Mesendoderm (in vitro differentiated cells): ENCODE data around the gene LMBRD1.

ENCODE experiments used
- DNase-seq: peaks from one replicate; pipeline ENCODE4 v3.0.0; 2013
- H2AK5ac ChIP-seq: 2 replicates; pipeline ENCODE4 v1.6.1; 2013; ENCODE audit warnings: low read length, inconsistent platforms
- H2BK120ac ChIP-seq: 2 replicates; pipeline ENCODE4 v1.6.1; 2013; ENCODE audit warnings: low read depth, mild to moderate bottlenecking, low read length, moderate library complexity, mixed read lengths
- H2BK15ac ChIP-seq: replicated peaks from 2 replicates; pipeline ENCODE4 v1.6.1; 2013; ENCODE audit warnings: low read depth, mild to moderate bottlenecking, moderate library complexity
- H2BK5ac ChIP-seq: 2 replicates; pipeline ENCODE4 v1.6.1; 2013; ENCODE audit warnings: low read length, inconsistent platforms
- H3K18ac ChIP-seq: 2 replicates; pipeline ENCODE4 v1.6.1; 2013; ENCODE audit warnings: mild to moderate bottlenecking, low read length, mixed read lengths
- H3K23ac ChIP-seq: one replicate; pipeline ENCODE4 v1.6.1; 2013; ENCODE audit warnings: low read length
- H3K27ac ChIP-seq: 2 replicates; pipeline ENCODE4 v1.5.1; 2013; ENCODE audit warnings: low read depth, mild to moderate bottlenecking, inconsistent platforms, low read length, moderate library complexity
- H3K27me3 ChIP-seq: 2 replicates; pipeline ENCODE4 v1.6.1; 2013; ENCODE audit warnings: low read length, control low read depth, mild to moderate bottlenecking, inconsistent platforms; ENCODE audit not compliant: insufficient read depth, poor library complexity
- H3K36me3 ChIP-seq: 2 replicates; pipeline ENCODE4 v1.6.1; 2013; ENCODE audit warnings: low read length, inconsistent platforms; ENCODE audit not compliant: control insufficient read depth, insufficient read depth
- H3K4ac ChIP-seq: one replicate; pipeline ENCODE4 v1.6.1; 2013; ENCODE audit warnings: low read depth, mild to moderate bottlenecking, low read length, moderate library complexity
- H3K4me1 ChIP-seq: 2 replicates; pipeline ENCODE4 v1.6.1; 2013; ENCODE audit warnings: low read depth, low read length, inconsistent platforms; ENCODE audit not compliant: control insufficient read depth
- H3K4me2 ChIP-seq: 2 replicates; pipeline ENCODE4 v1.6.1; 2013; ENCODE audit warnings: low read length
- H3K4me3 ChIP-seq: 2 replicates; pipeline ENCODE4 v1.5.1; 2013; ENCODE audit warnings: mild to moderate bottlenecking, low read length
- H3K56ac ChIP-seq: one replicate; pipeline ENCODE4 v1.6.1; 2013; ENCODE audit warnings: low read length
- H3K79me1 ChIP-seq: 2 replicates; pipeline ENCODE4 v1.6.1; 2013; ENCODE audit warnings: low read length, inconsistent platforms
- H3K79me2 ChIP-seq: 2 replicates; pipeline ENCODE4 v1.6.1; 2013; ENCODE audit warnings: mild to moderate bottlenecking, low read length; ENCODE audit not compliant: control insufficient read depth, insufficient read depth
- H3K9ac ChIP-seq: 2 replicates; pipeline ENCODE4 v1.6.1; 2013; ENCODE audit warnings: low read length, inconsistent platforms
- H4K5ac ChIP-seq: one replicate; pipeline ENCODE4 v1.6.1; 2013; ENCODE audit warnings: low read length
- H4K8ac ChIP-seq: one replicate; pipeline ENCODE4 v1.6.1; 2013; ENCODE audit warnings: low read depth, mild to moderate bottlenecking, control low read depth, low read length, moderate library complexity
- WGBS: extraction: QIAGEN DNeasy Blood & Tissue Kit; methylation state at CpG from one replicate; pipeline ENCODE4 v1.1.7; 2013; ENCODE audit warnings: low lambda C conversion rate, missing lambda C conversion rate; ENCODE audit not compliant: insufficient coverage; ENCODE audit errors: extremely low coverage; 5-methylcytosine and 5-hydroxymethylcytosine counted together

Gene LMBRD1

GRCh38 chr6:69785697-69786096 lies 11.1 kb downstream of the LMBRD1 start:
- H3K4me3 ChIP-seq, result no peak overlapping the region
- no peak overlapping the region for H4K8ac ChIP-seq
- H3K79me2 ChIP-seq, result peaks cover 3% of the 10 kb centered on the region
- no peak overlapping the region for H3K23ac ChIP-seq
- no peak overlapping the region for H3K27ac ChIP-seq
- H2BK5ac ChIP-seq, result no peak overlapping the region
- H4K5ac ChIP-seq, result no peak overlapping the region
- no peak overlapping the region for H3K56ac ChIP-seq
- H3K9ac ChIP-seq, result no peak overlapping the region
- no peak overlapping the region for H2BK120ac ChIP-seq
- H3K36me3 ChIP-seq, result no peaks in the 10 kb centered on the region
- peaks cover 3% of the 10 kb centered on the region for H3K4me1 ChIP-seq
- no peak overlapping the region for H3K4me2 ChIP-seq
- no peak overlapping the region for H3K18ac ChIP-seq
- H3K4ac ChIP-seq, result no peak overlapping the region
- DNase-seq, result no peak
- H3K79me1 ChIP-seq, result peaks cover 10% of the 10 kb centered on the region
- no peaks in the 10 kb centered on the region for H3K27me3 ChIP-seq
- no peak overlapping the region for H2AK5ac ChIP-seq
- H2BK15ac ChIP-seq, result no peak overlapping the region

GRCh38 chr6:69784595-69785377 lies 12.0 kb downstream of the LMBRD1 start:
- WGBS, result 100% methylated on average over 1 of the region's 3 CpGs
- H4K5ac ChIP-seq, result no peak overlapping the region
- H3K4ac ChIP-seq, result no peak overlapping the region
- no peak overlapping the region for H3K4me3 ChIP-seq
- H3K18ac ChIP-seq, result no peak overlapping the region
- no peak overlapping the region for H2BK120ac ChIP-seq
- H3K23ac ChIP-seq, result no peak overlapping the region
- H3K79me2 ChIP-seq, result peaks cover 3% of the 10 kb centered on the region
- H3K56ac ChIP-seq, result no peak overlapping the region
- H3K4me1 ChIP-seq, result peaks cover 3% of the 10 kb centered on the region
- peaks cover 10% of the 10 kb centered on the region for H3K79me1 ChIP-seq
- no peak overlapping the region for H3K9ac ChIP-seq
- no peaks in the 10 kb centered on the region for H3K36me3 ChIP-seq
- no peak overlapping the region for H2BK5ac ChIP-seq
- H3K4me2 ChIP-seq, result no peak overlapping the region
- H2AK5ac ChIP-seq, result no peak overlapping the region
- no peak overlapping the region for H4K8ac ChIP-seq
- H3K27ac ChIP-seq, result no peak overlapping the region
- no peaks in the 10 kb centered on the region for H3K27me3 ChIP-seq
- no peak for DNase-seq
- H2BK15ac ChIP-seq, result no peak overlapping the region

GRCh38 chr6:69783108-69783507 lies 13.7 kb downstream of the LMBRD1 start:
- Histone ChIP-seq H2AK5ac (no peak overlapping the region), H3K23ac (no peak overlapping the region), H3K4me2 (no peak overlapping the region), H2BK120ac (no peak overlapping the region), H3K79me2 (peaks cover 3% of the 10 kb centered on the region), H3K4me3 (no peak overlapping the region), H4K5ac (no peak overlapping the region), H3K56ac (no peak overlapping the region), H3K9ac (no peak overlapping the region), H3K36me3 (no peaks in the 10 kb centered on the region), H2BK5ac (no peak overlapping the region), H2BK15ac (no peak overlapping the region), H3K79me1 (peaks cover 10% of the 10 kb centered on the region), H3K4me1 (peaks cover 3% of the 10 kb centered on the region), H3K4ac (no peak overlapping the region), H3K27me3 (no peaks in the 10 kb centered on the region), H3K27ac (no peak overlapping the region), H3K18ac (no peak overlapping the region), H4K8ac (no peak overlapping the region)
- no peak for DNase-seq
- WGBS, result no CpG with 5 or more reads among the region's 1 CpG

GRCh38 chr6:69780585-69781178 lies 16.1 kb downstream of the LMBRD1 start:
- peaks cover 3% of the 10 kb centered on the region for H3K4me1 ChIP-seq
- no peaks in the 10 kb centered on the region for H3K27me3 ChIP-seq
- no peak overlapping the region for H3K4ac ChIP-seq
- H3K23ac ChIP-seq, result no peak overlapping the region
- no peak overlapping the region for H4K8ac ChIP-seq
- H3K4me2 ChIP-seq, result no peak overlapping the region
- no peak overlapping the region for H3K56ac ChIP-seq
- peaks cover 3% of the 10 kb centered on the region for H3K79me2 ChIP-seq
- 100% methylated on average over 1 of the region's 2 CpGs for WGBS
- H3K79me1 ChIP-seq, result peaks cover 8% of the 10 kb centered on the region
- H3K9ac ChIP-seq, result no peak overlapping the region
- no peak overlapping the region for H2BK15ac ChIP-seq
- H3K18ac ChIP-seq, result no peak overlapping the region
- H3K36me3 ChIP-seq, result no peaks in the 10 kb centered on the region
- H2AK5ac ChIP-seq, result no peak overlapping the region
- H3K27ac ChIP-seq, result no peak overlapping the region
- H3K4me3 ChIP-seq, result no peak overlapping the region
- no peak overlapping the region for H2BK120ac ChIP-seq
- no peak for DNase-seq
- H2BK5ac ChIP-seq, result no peak overlapping the region
- H4K5ac ChIP-seq, result no peak overlapping the region

- Histone ChIP-seq H3K27me3 (no peaks in the 10 kb centered on the region), H2BK15ac (no peak overlapping the region), H3K56ac (no peak overlapping the region), H3K4me3 (no peak overlapping the region), H2BK5ac (no peak overlapping the region), H2AK5ac (no peak overlapping the region), H3K79me2 (no peaks in the 10 kb centered on the region), H2BK120ac (no peak overlapping the region), H3K27ac (no peak overlapping the region), H3K9ac (no peak overlapping the region), H4K8ac (no peak overlapping the region), H3K79me1 (no peaks in the 10 kb centered on the region), H3K23ac (no peak overlapping the region), H3K4me1 (peaks cover 7% of the 10 kb centered on the region), H3K36me3 (no peaks in the 10 kb centered on the region), H4K5ac (no peak overlapping the region), H3K4me2 (no peak overlapping the region), H3K18ac (no peak overlapping the region), H3K4ac (no peak overlapping the region)
- no peak for DNase-seq
Observed at GRCh38 chr6:69775941-69776340, 20.9 kb downstream of the LMBRD1 start.

GRCh38 chr6:69775585-69775849 lies 21.3 kb downstream of the LMBRD1 start:
- no peak overlapping the region for H2AK5ac ChIP-seq
- H4K8ac ChIP-seq, result no peak overlapping the region
- H3K27ac ChIP-seq, result no peak overlapping the region
- H3K18ac ChIP-seq, result no peak overlapping the region
- WGBS, result no CpG with 5 or more reads among the region's 1 CpG
- H3K4ac ChIP-seq, result no peak overlapping the region
- no peak overlapping the region for H3K23ac ChIP-seq
- H3K36me3 ChIP-seq, result no peaks in the 10 kb centered on the region
- no peak overlapping the region for H3K4me2 ChIP-seq
- peaks cover 7% of the 10 kb centered on the region for H3K4me1 ChIP-seq
- no peaks in the 10 kb centered on the region for H3K27me3 ChIP-seq
- no peak overlapping the region for H2BK15ac ChIP-seq
- H2BK120ac ChIP-seq, result no peak overlapping the region
- H2BK5ac ChIP-seq, result no peak overlapping the region
- H3K9ac ChIP-seq, result no peak overlapping the region
- no peak for DNase-seq
- no peak overlapping the region for H4K5ac ChIP-seq
- H3K79me1 ChIP-seq, result no peaks in the 10 kb centered on the region
- H3K56ac ChIP-seq, result no peak overlapping the region
- H3K4me3 ChIP-seq, result no peak overlapping the region
- no peaks in the 10 kb centered on the region for H3K79me2 ChIP-seq
